ENCODE measurements around the gene GRM8.

Gene GRM8

GRCh38 chr7:127107601-127108007, 145.1 kb downstream of the GRM8 start:
- no peaks in the 10 kb centered on the region for H3K4me1 ChIP-seq (ENCODE audit: control insufficient read depth in 1 of 2, insufficient read depth in 2 of 2, low read length in 2 of 2)
- no peak overlapping the region for H3K9ac ChIP-seq (ENCODE audit: low read depth in 1 of 2, low read length in 2 of 2)
- no peak overlapping the region for H3K4me3 ChIP-seq (ENCODE audit: low read depth in 1 of 2, low read length in 2 of 2)
- H3K9me3 ChIP-seq (ENCODE audit: control insufficient read depth in 1 of 2, low read length in 2 of 2): no peaks in the 10 kb centered on the region
- H3K27me3 ChIP-seq (ENCODE audit: control insufficient read depth in 1 of 2, insufficient read depth in 2 of 2, low read length in 2 of 2): no peaks in the 10 kb centered on the region
- no peak overlapping the region for H3K27ac ChIP-seq (ENCODE audit: low read depth, low read length)
- H3K36me3 ChIP-seq (ENCODE audit: control insufficient read depth in 1 of 2, insufficient read depth in 2 of 2, low read length in 2 of 2): no peaks in the 10 kb centered on the region

- no peak overlapping the region for H3K27ac ChIP-seq (ENCODE audit: low read depth, low read length)
- no peak overlapping the region for H3K9ac ChIP-seq (ENCODE audit: low read depth in 1 of 2, low read length in 2 of 2)
Measured at GRCh38 chr7:127093340-127093739, 159.4 kb downstream of the GRM8 start.

GRCh38 chr7:127091620-127092019, 161.1 kb downstream of the GRM8 start:
- Histone ChIP-seq H3K9ac (ENCODE audit: low read depth in 1 of 2, low read length in 2 of 2) (no peak overlapping the region), H3K4me1 (ENCODE audit: control insufficient read depth in 1 of 2, insufficient read depth in 2 of 2, low read length in 2 of 2) (no peaks in the 10 kb centered on the region), H3K4me3 (ENCODE audit: low read depth in 1 of 2, low read length in 2 of 2) (no peak overlapping the region), H3K36me3 (ENCODE audit: control insufficient read depth in 1 of 2, insufficient read depth in 2 of 2, low read length in 2 of 2) (no peaks in the 10 kb centered on the region), H3K9me3 (ENCODE audit: control insufficient read depth in 1 of 2, low read length in 2 of 2) (no peaks in the 10 kb centered on the region), H3K27ac (ENCODE audit: low read depth, low read length) (no peak overlapping the region), H3K27me3 (ENCODE audit: control insufficient read depth in 1 of 2, insufficient read depth in 2 of 2, low read length in 2 of 2) (no peaks in the 10 kb centered on the region)

More at GRCh38 chr7:127093340-127093739, 159.4 kb downstream of the GRM8 start:
- Histone ChIP-seq H3K36me3 (ENCODE audit: control insufficient read depth in 1 of 2, insufficient read depth in 2 of 2, low read length in 2 of 2) (no peaks in the 10 kb centered on the region), H3K9me3 (ENCODE audit: control insufficient read depth in 1 of 2, low read length in 2 of 2) (no peaks in the 10 kb centered on the region), H3K27me3 (ENCODE audit: control insufficient read depth in 1 of 2, insufficient read depth in 2 of 2, low read length in 2 of 2) (no peaks in the 10 kb centered on the region), H3K4me3 (ENCODE audit: low read depth in 1 of 2, low read length in 2 of 2) (no peak overlapping the region), H3K4me1 (ENCODE audit: control insufficient read depth in 1 of 2, insufficient read depth in 2 of 2, low read length in 2 of 2) (no peaks in the 10 kb centered on the region)

- Histone ChIP-seq H3K9ac (ENCODE audit: low read depth in 1 of 2, low read length in 2 of 2) (no peak overlapping the region), H3K4me3 (ENCODE audit: low read depth in 1 of 2, low read length in 2 of 2) (no peak overlapping the region), H3K4me1 (ENCODE audit: control insufficient read depth in 1 of 2, insufficient read depth in 2 of 2, low read length in 2 of 2) (no peaks in the 10 kb centered on the region), H3K27me3 (ENCODE audit: control insufficient read depth in 1 of 2, insufficient read depth in 2 of 2, low read length in 2 of 2) (no peaks in the 10 kb centered on the region), H3K36me3 (ENCODE audit: control insufficient read depth in 1 of 2, insufficient read depth in 2 of 2, low read length in 2 of 2) (no peaks in the 10 kb centered on the region), H3K9me3 (ENCODE audit: control insufficient read depth in 1 of 2, low read length in 2 of 2) (no peaks in the 10 kb centered on the region), H3K27ac (ENCODE audit: low read depth, low read length) (no peak overlapping the region)
Measured at GRCh38 chr7:127089146-127089545, 163.6 kb downstream of the GRM8 start.

GRCh38 chr7:127081539-127081938, 171.2 kb downstream of the GRM8 start:
- H3K27ac ChIP-seq (ENCODE audit: low read depth, low read length): no peak overlapping the region
- no peak overlapping the region for H3K9ac ChIP-seq (ENCODE audit: low read depth in 1 of 2, low read length in 2 of 2)
- no peaks in the 10 kb centered on the region for H3K27me3 ChIP-seq (ENCODE audit: control insufficient read depth in 1 of 2, insufficient read depth in 2 of 2, low read length in 2 of 2)
- H3K4me3 ChIP-seq (ENCODE audit: low read depth in 1 of 2, low read length in 2 of 2): no peak overlapping the region
- H3K36me3 ChIP-seq (ENCODE audit: control insufficient read depth in 1 of 2, insufficient read depth in 2 of 2, low read length in 2 of 2): no peaks in the 10 kb centered on the region
- no peaks in the 10 kb centered on the region for H3K9me3 ChIP-seq (ENCODE audit: control insufficient read depth in 1 of 2, low read length in 2 of 2)
- H3K4me1 ChIP-seq (ENCODE audit: control insufficient read depth in 1 of 2, insufficient read depth in 2 of 2, low read length in 2 of 2): no peaks in the 10 kb centered on the region

- Histone ChIP-seq H3K27ac (ENCODE audit: low read depth, low read length) (no peak overlapping the region), H3K4me3 (ENCODE audit: low read depth in 1 of 2, low read length in 2 of 2) (no peak overlapping the region), H3K4me1 (ENCODE audit: control insufficient read depth in 1 of 2, insufficient read depth in 2 of 2, low read length in 2 of 2) (no peaks in the 10 kb centered on the region), H3K36me3 (ENCODE audit: control insufficient read depth in 1 of 2, insufficient read depth in 2 of 2, low read length in 2 of 2) (no peaks in the 10 kb centered on the region), H3K9me3 (ENCODE audit: control insufficient read depth in 1 of 2, low read length in 2 of 2) (no peaks in the 10 kb centered on the region), H3K27me3 (ENCODE audit: control insufficient read depth in 1 of 2, insufficient read depth in 2 of 2, low read length in 2 of 2) (no peaks in the 10 kb centered on the region), H3K9ac (ENCODE audit: low read depth in 1 of 2, low read length in 2 of 2) (no peak overlapping the region)
Measured at GRCh38 chr7:127080576-127080975, 172.2 kb downstream of the GRM8 start.

GRCh38 chr7:127066974-127067373, 185.8 kb downstream of the GRM8 start:
- no peaks in the 10 kb centered on the region for H3K27me3 ChIP-seq (ENCODE audit: control insufficient read depth in 1 of 2, insufficient read depth in 2 of 2, low read length in 2 of 2)
- no peaks in the 10 kb centered on the region for H3K36me3 ChIP-seq (ENCODE audit: control insufficient read depth in 1 of 2, insufficient read depth in 2 of 2, low read length in 2 of 2)
- H3K4me3 ChIP-seq (ENCODE audit: low read depth in 1 of 2, low read length in 2 of 2): no peak overlapping the region
- no peaks in the 10 kb centered on the region for H3K9me3 ChIP-seq (ENCODE audit: control insufficient read depth in 1 of 2, low read length in 2 of 2)
- no peak overlapping the region for H3K9ac ChIP-seq (ENCODE audit: low read depth in 1 of 2, low read length in 2 of 2)
- H3K27ac ChIP-seq (ENCODE audit: low read depth, low read length): no peak overlapping the region
- H3K4me1 ChIP-seq (ENCODE audit: control insufficient read depth in 1 of 2, insufficient read depth in 2 of 2, low read length in 2 of 2): no peaks in the 10 kb centered on the region

- Histone ChIP-seq H3K4me3 (ENCODE audit: low read depth in 1 of 2, low read length in 2 of 2) (no peak overlapping the region), H3K27ac (ENCODE audit: low read depth, low read length) (no peak overlapping the region), H3K9ac (ENCODE audit: low read depth in 1 of 2, low read length in 2 of 2) (no peak overlapping the region), H3K4me1 (ENCODE audit: control insufficient read depth in 1 of 2, insufficient read depth in 2 of 2, low read length in 2 of 2) (no peaks in the 10 kb centered on the region), H3K27me3 (ENCODE audit: control insufficient read depth in 1 of 2, insufficient read depth in 2 of 2, low read length in 2 of 2) (no peaks in the 10 kb centered on the region), H3K36me3 (ENCODE audit: control insufficient read depth in 1 of 2, insufficient read depth in 2 of 2, low read length in 2 of 2) (no peaks in the 10 kb centered on the region), H3K9me3 (ENCODE audit: control insufficient read depth in 1 of 2, low read length in 2 of 2) (no peaks in the 10 kb centered on the region)
Measured at GRCh38 chr7:127059475-127059874, 193.3 kb downstream of the GRM8 start.

- H3K36me3 ChIP-seq (ENCODE audit: control insufficient read depth in 1 of 2, insufficient read depth in 2 of 2, low read length in 2 of 2): no peaks in the 10 kb centered on the region
- no peak overlapping the region for H3K27ac ChIP-seq (ENCODE audit: low read depth, low read length)
- H3K4me1 ChIP-seq (ENCODE audit: control insufficient read depth in 1 of 2, insufficient read depth in 2 of 2, low read length in 2 of 2): no peaks in the 10 kb centered on the region
- H3K9me3 ChIP-seq (ENCODE audit: control insufficient read depth in 1 of 2, low read length in 2 of 2): no peaks in the 10 kb centered on the region
- no peak overlapping the region for H3K9ac ChIP-seq (ENCODE audit: low read depth in 1 of 2, low read length in 2 of 2)
- H3K27me3 ChIP-seq (ENCODE audit: control insufficient read depth in 1 of 2, insufficient read depth in 2 of 2, low read length in 2 of 2): no peaks in the 10 kb centered on the region
- no peak overlapping the region for H3K4me3 ChIP-seq (ENCODE audit: low read depth in 1 of 2, low read length in 2 of 2)
Measured at GRCh38 chr7:127057918-127058317, 194.8 kb downstream of the GRM8 start.

- H3K9ac ChIP-seq (ENCODE audit: low read depth in 1 of 2, low read length in 2 of 2): no peak overlapping the region
- H3K36me3 ChIP-seq (ENCODE audit: control insufficient read depth in 1 of 2, insufficient read depth in 2 of 2, low read length in 2 of 2): no peaks in the 10 kb centered on the region
- no peak overlapping the region for H3K4me3 ChIP-seq (ENCODE audit: low read depth in 1 of 2, low read length in 2 of 2)
- H3K4me1 ChIP-seq (ENCODE audit: control insufficient read depth in 1 of 2, insufficient read depth in 2 of 2, low read length in 2 of 2): no peaks in the 10 kb centered on the region
- no peak overlapping the region for H3K27ac ChIP-seq (ENCODE audit: low read depth, low read length)
- no peaks in the 10 kb centered on the region for H3K27me3 ChIP-seq (ENCODE audit: control insufficient read depth in 1 of 2, insufficient read depth in 2 of 2, low read length in 2 of 2)
- H3K9me3 ChIP-seq (ENCODE audit: control insufficient read depth in 1 of 2, low read length in 2 of 2): no peaks in the 10 kb centered on the region
Measured at GRCh38 chr7:127056202-127056601, 196.5 kb downstream of the GRM8 start.

GRCh38 chr7:127047521-127047920, 205.2 kb downstream of the GRM8 start:
- Histone ChIP-seq H3K27ac (ENCODE audit: low read depth, low read length) (no peak overlapping the region), H3K9ac (ENCODE audit: low read depth in 1 of 2, low read length in 2 of 2) (no peak overlapping the region), H3K27me3 (ENCODE audit: control insufficient read depth in 1 of 2, insufficient read depth in 2 of 2, low read length in 2 of 2) (no peaks in the 10 kb centered on the region), H3K36me3 (ENCODE audit: control insufficient read depth in 1 of 2, insufficient read depth in 2 of 2, low read length in 2 of 2) (no peaks in the 10 kb centered on the region), H3K9me3 (ENCODE audit: control insufficient read depth in 1 of 2, low read length in 2 of 2) (no peaks in the 10 kb centered on the region), H3K4me3 (ENCODE audit: low read depth in 1 of 2, low read length in 2 of 2) (no peak overlapping the region), H3K4me1 (ENCODE audit: control insufficient read depth in 1 of 2, insufficient read depth in 2 of 2, low read length in 2 of 2) (no peaks in the 10 kb centered on the region)

Measured in duodenal mucosa (tissue), 2 donors.